Esophagus muscularis mucosa (tissue), 4 donors: Measurements from ENCODE around the gene ANKRD6. TPM values are rescaled to one million over a fixed set of nuclear protein-coding genes. Genes with fewer than 3 reads are reported as not detected.
A peak's percentile ranks its signal among the peaks of the same experiment; 100 is the strongest.

Experiments used
- DNase-seq: peaks from one replicate; pipeline ENCODE4 v3.0.0-alpha.2; 2017; ENCODE audit errors: extremely low spot score
- H3K27ac ChIP-seq, 4 donors: fragments of 200-600 bp; sonication (generic); replicated peaks in 1 of 4; 1 replicate in 3 of 4; 2 replicates in 1 of 4; pipeline ENCODE4 v1.5.1; 2016 to 2019; ENCODE audit warnings: mild to moderate bottlenecking in 1 of 4
- H3K27me3 ChIP-seq, 4 donors: fragments of 200-600 bp; sonication (generic); one replicate each; pipeline versions ENCODE4 v1.5.1 to v1.6.0; 2016 to 2019
- H3K36me3 ChIP-seq, 4 donors: fragments of 200-600 bp; sonication (generic); one replicate each; pipeline ENCODE4 v1.5.1; 2016 to 2019
- H3K4me1 ChIP-seq, 4 donors: fragments of 200-600 bp; sonication (generic); one replicate each; pipeline ENCODE4 v1.5.1; 2016 to 2019
- H3K4me3 ChIP-seq, 4 donors: fragments of 200-600 bp; sonication (generic); 1 replicate in 2 of 4; 2 replicates in 2 of 4; pipeline ENCODE4 v1.5.1; 2016 to 2019; ENCODE audit warnings: mild to moderate bottlenecking in 4 of 4, moderate library complexity in 1 of 4
- H3K9me3 ChIP-seq, 4 donors: fragments of 200-600 bp; sonication (generic); 1 replicate in 3 of 4; 2 replicates in 1 of 4; pipeline ENCODE4 v1.5.1; 2016 to 2019
- EP300 ChIP-seq: sonication (generic); formaldehyde crosslinking; IDR thresholded peaks from one replicate; pipeline ENCODE4 v1.6.1; 2017; ENCODE audit warnings: antibody characterized with exemption
- POLR2A ChIP-seq: fragments of 450-650 bp; IDR thresholded peaks from one replicate; pipeline ENCODE4 v1.6.1; 2017; ENCODE audit warnings: antibody characterized with exemption, moderate library complexity, mild to moderate bottlenecking, low read depth
- POLR2AphosphoS5 ChIP-seq, 2 donors: sonication (generic); formaldehyde crosslinking; IDR thresholded peaks; one replicate each; pipeline ENCODE4 v1.6.1; 2017; ENCODE audit warnings: antibody characterized with exemption in 2 of 2
- WGBS: methylation state at CpG from one replicate; pipeline ENCODE4 v1.1.5; 2018; 5-methylcytosine and 5-hydroxymethylcytosine counted together
- intact Hi-C: fragments of 100-400 bp; cut with DNase I; formaldehyde crosslinking; loops from one replicate; pipeline ENCODE4 v1.15.1; 2023
- total RNA-seq, 4 donors: library from RNA; depleted of rRNA; stranded (reverse); fragments of >200 nt; gene quantifications; one replicate each; pipeline versions ENCODE4 v1.1.0 to v1.2.1, GENCODE V29; 2016
- TF ChIP-seq, protein P1 (sequence below), 3 experiments: fragments of 200-600 bp in 2 of 3; fragments of 450-650 bp in 1 of 3; sonication (generic) in 2 of 3; IDR thresholded peaks; one replicate each; pipeline ENCODE4 v1.5.1; 2017 to 2019; ENCODE audit warnings: antibody characterized with exemption in 3 of 3, mild to moderate bottlenecking in 2 of 3, moderate library complexity in 1 of 3

ANKRD6 gene
- total RNA-seq, 4 donors from 2014 or later = 9.1 to 18.9 (median 10.7) TPM

GRCh38 chr6:89398762-89399525 lies 34.0 kb upstream of the ANKRD6 start:
- Histone ChIP-seq H3K4me3 (no peak overlapping the region), H3K27ac (no peak overlapping the region), H3K36me3 (no peaks in the 10 kb centered on the region), H3K27me3 (no peaks in the 10 kb centered on the region), H3K4me1 (peaks cover 0 to 10% (median 6%) of the 10 kb centered on the region in 4 donors), H3K9me3 (no peaks in the 10 kb centered on the region)
- peak; percentile 79 for DNase-seq
- WGBS = 85% methylated on average over 7 of the region's 7 CpGs
- intact Hi-C loops = no loop called here
- TF ChIP-seq, protein P1, sequence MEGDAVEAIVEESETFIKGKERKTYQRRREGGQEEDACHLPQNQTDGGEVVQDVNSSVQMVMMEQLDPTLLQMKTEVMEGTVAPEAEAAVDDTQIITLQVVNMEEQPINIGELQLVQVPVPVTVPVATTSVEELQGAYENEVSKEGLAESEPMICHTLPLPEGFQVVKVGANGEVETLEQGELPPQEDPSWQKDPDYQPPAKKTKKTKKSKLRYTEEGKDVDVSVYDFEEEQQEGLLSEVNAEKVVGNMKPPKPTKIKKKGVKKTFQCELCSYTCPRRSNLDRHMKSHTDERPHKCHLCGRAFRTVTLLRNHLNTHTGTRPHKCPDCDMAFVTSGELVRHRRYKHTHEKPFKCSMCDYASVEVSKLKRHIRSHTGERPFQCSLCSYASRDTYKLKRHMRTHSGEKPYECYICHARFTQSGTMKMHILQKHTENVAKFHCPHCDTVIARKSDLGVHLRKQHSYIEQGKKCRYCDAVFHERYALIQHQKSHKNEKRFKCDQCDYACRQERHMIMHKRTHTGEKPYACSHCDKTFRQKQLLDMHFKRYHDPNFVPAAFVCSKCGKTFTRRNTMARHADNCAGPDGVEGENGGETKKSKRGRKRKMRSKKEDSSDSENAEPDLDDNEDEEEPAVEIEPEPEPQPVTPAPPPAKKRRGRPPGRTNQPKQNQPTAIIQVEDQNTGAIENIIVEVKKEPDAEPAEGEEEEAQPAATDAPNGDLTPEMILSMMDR (IDR thresholded peaks at IDR 0.05) = no peak
- TF ChIP-seq EP300 (no peak), POLR2AphosphoS5 (IDR thresholded peaks at IDR 0.05) (no peak), POLR2A (no peak)

DNA sequence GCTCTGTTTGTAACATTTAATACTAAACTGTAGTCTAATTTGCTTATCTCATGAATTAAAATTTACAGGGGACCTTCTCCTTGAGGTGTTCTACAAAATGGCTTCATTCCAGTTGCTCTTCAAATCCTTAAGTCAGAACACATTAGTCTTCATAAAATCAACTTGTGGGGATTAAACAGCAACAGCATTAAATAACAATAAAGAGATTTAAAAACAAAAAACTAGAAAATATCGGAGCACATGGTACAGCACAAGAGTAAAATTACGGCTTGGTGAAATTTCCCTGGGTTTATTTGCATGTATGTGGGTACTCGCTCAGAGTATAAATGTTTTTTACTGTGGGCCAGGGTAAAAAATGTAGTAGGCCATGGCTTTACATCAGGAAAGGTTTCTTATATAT lies 32.9 kb upstream of the ANKRD6 start:
- Histone ChIP-seq H3K27ac (no peak overlapping the region), H3K27me3 (no peaks in the 10 kb centered on the region), H3K4me3 (no peak overlapping the region), H3K9me3 (no peaks in the 10 kb centered on the region), H3K4me1 (peaks cover 0 to 10% (median 6%) of the 10 kb centered on the region in 4 donors), H3K36me3 (no peaks in the 10 kb centered on the region)
- TF ChIP-seq POLR2AphosphoS5 (IDR thresholded peaks at IDR 0.05) (no peak), EP300 (no peak), POLR2A (no peak)
- TF ChIP-seq, protein P1 (IDR thresholded peaks at IDR 0.05) = no peak
- DNase-seq = no peak
- intact Hi-C loops = no loop called here
- WGBS = 95% methylated on average over 3 of the region's 3 CpGs

- DNase-seq = peak; percentile 78
- intact Hi-C loops = no loop called here
- H3K36me3 ChIP-seq = no peaks in the 10 kb centered on the region
- 55% methylated on average over 6 of the region's 6 CpGs for WGBS
- no peak overlapping the region for H3K4me3 ChIP-seq
- peaks cover 0 to 10% (median 6%) of the 10 kb centered on the region in 4 donors for H3K4me1 ChIP-seq
- H3K27ac ChIP-seq = no peak overlapping the region
- no peaks in the 10 kb centered on the region for H3K9me3 ChIP-seq
- no peaks in the 10 kb centered on the region for H3K27me3 ChIP-seq
- TF ChIP-seq, protein P1 (IDR thresholded peaks at IDR 0.05) = no peak
- no peak for TF ChIP-seq POLR2AphosphoS5 (IDR thresholded peaks at IDR 0.05)
- no peak for TF ChIP-seq POLR2A
- TF ChIP-seq EP300 = no peak
These were observed 32.0 kb upstream of the ANKRD6 start for GRCh38 chr6:89400912-89401399.

GRCh38 chr6:89402776-89403175 lies 30.2 kb upstream of the ANKRD6 start:
- H3K36me3 ChIP-seq = no peaks in the 10 kb centered on the region
- 94% methylated on average over 6 of the region's 6 CpGs for WGBS
- no peak overlapping the region for H3K27ac ChIP-seq
- H3K27me3 ChIP-seq = no peaks in the 10 kb centered on the region
- DNase-seq = no peak
- intact Hi-C loops = no loop called here
- no peaks in the 10 kb centered on the region for H3K9me3 ChIP-seq
- H3K4me1 ChIP-seq = peaks cover 4 to 10% (median 6%) of the 10 kb centered on the region in 4 donors
- H3K4me3 ChIP-seq = no peak overlapping the region
- no peak for TF ChIP-seq POLR2A
- TF ChIP-seq POLR2AphosphoS5 (IDR thresholded peaks at IDR 0.05) = no peak
- TF ChIP-seq, protein P1 (IDR thresholded peaks at IDR 0.05) = no peak
- no peak for TF ChIP-seq EP300
